Fibroblast of lung (primary cell): Measurements from ENCODE around the gene AGGF1. TPM values are rescaled to one million over a fixed set of nuclear protein-coding genes. Genes with fewer than 3 reads are reported as not detected.

Experiments
- DNase-seq, 2 donors: peaks; one replicate each; pipeline versions ENCODE4 v3.0.0 to v3.0.0-alpha.2; 2010; ENCODE audit warnings: low read depth in 2 of 2
- H2AFZ ChIP-seq: 2 replicates; pipeline ENCODE4 v1.5.1; 2012; ENCODE audit warnings: low read length, control low read depth, inconsistent platforms
- H3K27ac ChIP-seq: 2 replicates; pipeline ENCODE4 v1.5.1; 2011; ENCODE audit warnings: low read length, control low read depth; ENCODE audit not compliant: insufficient read depth
- H3K27me3 ChIP-seq: 2 replicates; pipeline ENCODE4 v1.5.1; 2011; ENCODE audit warnings: mild to moderate bottlenecking, low read length; ENCODE audit not compliant: control insufficient read depth, insufficient read depth
- H3K36me3 ChIP-seq: 2 replicates; pipeline ENCODE4 v1.5.1; 2011; ENCODE audit warnings: low read length; ENCODE audit not compliant: control insufficient read depth, insufficient read depth
- H3K4me1 ChIP-seq: 2 replicates; pipeline ENCODE4 v1.5.1; 2011; ENCODE audit warnings: low read length; ENCODE audit not compliant: control insufficient read depth, insufficient read depth; ENCODE audit errors: extremely low read depth
- H3K4me2 ChIP-seq: 2 replicates; pipeline ENCODE4 v1.5.1; 2011; ENCODE audit warnings: low read length, control low read depth; ENCODE audit not compliant: insufficient read depth; ENCODE audit errors: extremely low read depth
- H3K4me3 ChIP-seq, 4 experiments: fragments of 200-600 bp in 1 of 4; sonication (generic) in 1 of 4; replicated peaks in 1 of 4; 2 replicates each; pipeline ENCODE4 v1.5.1; 2011 to 2016; ENCODE audit warnings: low read length in 4 of 4, low read depth in 3 of 4, mild to moderate bottlenecking in 3 of 4, control low read depth in 2 of 4, inconsistent platforms in 1 of 4, mixed read lengths in 1 of 4; ENCODE audit not compliant: insufficient read depth in 1 of 4; ENCODE audit errors: control extremely low read depth in 1 of 4
- H3K79me2 ChIP-seq: 2 replicates; pipeline ENCODE4 v1.5.1; 2012; ENCODE audit warnings: mild to moderate bottlenecking, low read length, inconsistent platforms; ENCODE audit not compliant: control insufficient read depth, insufficient read depth
- H3K9ac ChIP-seq: 2 replicates; pipeline ENCODE4 v1.5.1; 2011; ENCODE audit warnings: mild to moderate bottlenecking, low read length, control low read depth; ENCODE audit not compliant: insufficient read depth
- H3K9me3 ChIP-seq: 2 replicates; pipeline ENCODE4 v1.5.1; 2012; ENCODE audit warnings: low read depth, low read length; ENCODE audit not compliant: control insufficient read depth, insufficient read depth
- H4K20me1 ChIP-seq: 2 replicates; pipeline ENCODE4 v1.5.1; 2011; ENCODE audit warnings: low read length; ENCODE audit not compliant: control insufficient read depth, insufficient read depth; ENCODE audit errors: extremely low read depth
- EZH2 ChIP-seq: IDR thresholded peaks from 2 replicates; pipeline ENCODE4 v1.5.1; 2012; ENCODE audit warnings: low read length, control low read depth, mild to moderate bottlenecking; ENCODE audit errors: missing control alignments
- polyA plus RNA-seq, 2 donors: library from polyadenylated mRNA; depleted of rRNA in 1 of 2; stranded (reverse) in 1 of 2; unstranded in 1 of 2; fragments of >200 nt; gene quantifications; 2 replicates each; pipeline ENCODE4 v1.2.1, GENCODE V29; 2011 to 2012; ENCODE audit warnings: missing spikeins in 1 of 2
- total RNA-seq: library from RNA; depleted of rRNA; stranded (reverse); fragments of >200 nt; gene quantifications from 2 replicates; pipeline ENCODE4 v1.2.1, GENCODE V29; 2014
- TF ChIP-seq, protein P1 (sequence below), 2 donors: IDR thresholded peaks in 1 of 2; conservative IDR thresholded peaks in 1 of 2; 1 replicate in 1 of 2; 2 replicates in 1 of 2; pipeline ENCODE4 v1.5.1; 2011 to 2012; ENCODE audit warnings: low read length in 2 of 2, control low read depth in 1 of 2, inconsistent platforms in 1 of 2, low read depth in 1 of 2, mild to moderate bottlenecking in 1 of 2

Gene AGGF1
- total and polyA plus RNA-seq, 2 donors (not counting 1 experiment from before 2014, with no cell fraction given), result 15.5 to 25.1 TPM

- Histone ChIP-seq H2AFZ (no peak overlapping the region), H3K9me3 (no peaks in the 10 kb centered on the region), H3K4me2 (no peak overlapping the region), H4K20me1 (no peaks in the 10 kb centered on the region), H3K9ac (no peak overlapping the region), H3K4me3 (no peak overlapping the region), H3K79me2 (no peaks in the 10 kb centered on the region), H3K27ac (no peak overlapping the region), H3K27me3 (no peaks in the 10 kb centered on the region), H3K4me1 (no peaks in the 10 kb centered on the region), H3K36me3 (no peaks in the 10 kb centered on the region)
- TF ChIP-seq, protein P1, sequence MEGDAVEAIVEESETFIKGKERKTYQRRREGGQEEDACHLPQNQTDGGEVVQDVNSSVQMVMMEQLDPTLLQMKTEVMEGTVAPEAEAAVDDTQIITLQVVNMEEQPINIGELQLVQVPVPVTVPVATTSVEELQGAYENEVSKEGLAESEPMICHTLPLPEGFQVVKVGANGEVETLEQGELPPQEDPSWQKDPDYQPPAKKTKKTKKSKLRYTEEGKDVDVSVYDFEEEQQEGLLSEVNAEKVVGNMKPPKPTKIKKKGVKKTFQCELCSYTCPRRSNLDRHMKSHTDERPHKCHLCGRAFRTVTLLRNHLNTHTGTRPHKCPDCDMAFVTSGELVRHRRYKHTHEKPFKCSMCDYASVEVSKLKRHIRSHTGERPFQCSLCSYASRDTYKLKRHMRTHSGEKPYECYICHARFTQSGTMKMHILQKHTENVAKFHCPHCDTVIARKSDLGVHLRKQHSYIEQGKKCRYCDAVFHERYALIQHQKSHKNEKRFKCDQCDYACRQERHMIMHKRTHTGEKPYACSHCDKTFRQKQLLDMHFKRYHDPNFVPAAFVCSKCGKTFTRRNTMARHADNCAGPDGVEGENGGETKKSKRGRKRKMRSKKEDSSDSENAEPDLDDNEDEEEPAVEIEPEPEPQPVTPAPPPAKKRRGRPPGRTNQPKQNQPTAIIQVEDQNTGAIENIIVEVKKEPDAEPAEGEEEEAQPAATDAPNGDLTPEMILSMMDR (conservative IDR thresholded peaks at IDR 0.05 in 1 of 2, IDR thresholded peaks at IDR 0.05 in 1 of 2; ENCODE audit: low read depth in 1 of 2, low read length in 2 of 2), result no peak
- no peak for TF ChIP-seq EZH2
- no peak for DNase-seq
Observed at GRCh38 chr5:76982450-76982849, 47.8 kb upstream of the AGGF1 start.

- no peaks in the 10 kb centered on the region for H3K9me3 ChIP-seq
- H3K4me1 ChIP-seq, result no peaks in the 10 kb centered on the region
- H3K4me3 ChIP-seq, result no peak overlapping the region
- DNase-seq, result peak in 1 of 2 donors; percentile 55
- H3K79me2 ChIP-seq, result no peaks in the 10 kb centered on the region
- H3K9ac ChIP-seq, result no peak overlapping the region
- H3K4me2 ChIP-seq, result no peak overlapping the region
- no peak overlapping the region for H2AFZ ChIP-seq
- no peak for TF ChIP-seq EZH2
- TF ChIP-seq, protein P1 (conservative IDR thresholded peaks at IDR 0.05 in 1 of 2, IDR thresholded peaks at IDR 0.05 in 1 of 2; ENCODE audit: low read depth in 1 of 2, low read length in 2 of 2), result no peak
- H4K20me1 ChIP-seq, result no peaks in the 10 kb centered on the region
- H3K27me3 ChIP-seq, result no peaks in the 10 kb centered on the region
- no peak overlapping the region for H3K27ac ChIP-seq
- H3K36me3 ChIP-seq, result no peaks in the 10 kb centered on the region
Observed at GRCh38 chr5:76983468-76983867, 46.7 kb upstream of the AGGF1 start.

DNA sequence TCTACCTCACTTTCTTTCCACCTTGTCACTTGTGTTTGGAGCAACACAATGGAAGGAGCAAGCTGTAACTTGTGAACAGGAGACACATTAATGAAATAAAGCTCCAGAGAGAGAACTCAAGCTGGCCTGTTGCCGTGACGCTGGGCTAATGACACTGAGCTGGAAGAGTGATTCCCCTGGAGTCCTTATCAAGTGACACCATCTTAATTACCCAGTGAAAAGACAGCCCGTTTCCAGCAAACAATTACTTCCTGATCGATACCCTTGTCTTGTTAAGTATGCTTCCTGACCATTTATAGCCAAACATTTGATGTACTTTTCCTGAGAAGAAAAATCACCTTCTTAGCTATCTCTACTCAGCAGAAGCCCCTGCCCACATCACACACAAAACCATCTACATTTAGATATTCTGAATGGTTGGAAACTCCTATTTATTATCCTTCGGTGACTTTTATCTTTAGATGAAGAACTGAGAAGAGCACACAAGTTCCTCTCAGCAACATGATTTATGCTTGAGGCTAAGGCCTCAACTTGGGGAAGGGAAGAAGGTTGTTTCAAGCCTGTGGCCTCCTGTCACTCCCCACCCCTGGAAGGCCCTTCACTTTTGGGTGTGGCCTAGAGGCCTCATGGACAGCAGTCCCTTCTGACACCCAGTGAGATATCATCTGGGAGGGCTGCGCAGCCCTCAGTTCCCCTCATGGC is 43.2 kb upstream of the AGGF1 start:
- H4K20me1 ChIP-seq, result no peaks in the 10 kb centered on the region
- H3K27ac ChIP-seq, result no peak overlapping the region
- TF ChIP-seq, protein P1 (conservative IDR thresholded peaks at IDR 0.05 in 1 of 2, IDR thresholded peaks at IDR 0.05 in 1 of 2; ENCODE audit: low read depth in 1 of 2, low read length in 2 of 2), result no peak
- H3K9me3 ChIP-seq, result no peaks in the 10 kb centered on the region
- no peaks in the 10 kb centered on the region for H3K27me3 ChIP-seq
- H3K4me3 ChIP-seq, result no peak overlapping the region
- H3K9ac ChIP-seq, result no peak overlapping the region
- DNase-seq, result no peak
- H3K4me1 ChIP-seq, result no peaks in the 10 kb centered on the region
- no peak overlapping the region for H3K4me2 ChIP-seq
- no peaks in the 10 kb centered on the region for H3K79me2 ChIP-seq
- no peaks in the 10 kb centered on the region for H3K36me3 ChIP-seq
- no peak overlapping the region for H2AFZ ChIP-seq
